ENCODE measurements around the gene GRWD1. TPM values are rescaled to one million over a fixed set of nuclear protein-coding genes. Genes with fewer than 3 reads are reported as not detected.
A peak's percentile ranks its signal among the peaks of the same experiment; 100 is the strongest.

Gene GRWD1
- total RNA-seq, 1 donor from 2014 or later: 10.6 TPM

GRCh38 chr19:48492925-48493717 lies 47.3 kb downstream of the GRWD1 start:
- DNase-seq (ENCODE audit: low spot score): peak; percentile 98
- H3K4me1 Mint-ChIP-seq: peaks cover 44% of the 10 kb centered on the region
- Histone ChIP-seq H3K4me3 (peak overlapping the region; percentile 55), H3K36me3 (no peaks in the 10 kb centered on the region), H3K27ac (no peak overlapping the region), H3K79me2 (ENCODE audit: low read depth) (no peaks in the 10 kb centered on the region), H3K9ac (no peak overlapping the region), H3K4me1 (peaks cover 14% of the 10 kb centered on the region), H3F3A (ENCODE audit: low read depth) (peaks cover 49% of the 10 kb centered on the region), H3K27me3 (peaks cover 31% of the 10 kb centered on the region), H3K9me3 (ENCODE audit: low read depth) (no peaks in the 10 kb centered on the region), H4K20me1 (ENCODE audit: low read depth) (peaks cover 17% of the 10 kb centered on the region), H2AFZ (replicated peaks) (no peak overlapping the region), H3K4me2 (peak overlapping the region; percentile 75)
- no peaks in the 10 kb centered on the region for H3K9me3 Mint-ChIP-seq
- H3K27me3 Mint-ChIP-seq (ENCODE audit: insufficient read depth, low read depth): peaks cover 18% of the 10 kb centered on the region
- peaks cover 1% of the 10 kb centered on the region for H3K36me3 Mint-ChIP-seq
- peak overlapping the region; percentile 77 for H3K4me3 Mint-ChIP-seq
- H3K27ac Mint-ChIP-seq: peak overlapping the region; percentile 72
- TF ChIP-seq EZH2phosphoT487 (IDR thresholded peaks at IDR 0.05): no peak
- TF ChIP-seq EZH2 (IDR thresholded peaks at IDR 0.05): no peak
- TF ChIP-seq CTCF (IDR thresholded peaks at IDR 0.05): no peak

- Histone ChIP-seq H3K27me3 (peaks cover 31% of the 10 kb centered on the region), H3K79me2 (ENCODE audit: low read depth) (no peaks in the 10 kb centered on the region), H3F3A (ENCODE audit: low read depth) (peaks cover 49% of the 10 kb centered on the region), H4K20me1 (ENCODE audit: low read depth) (peaks cover 17% of the 10 kb centered on the region), H3K4me3 (peak overlapping the region; percentile 55), H3K4me1 (peaks cover 14% of the 10 kb centered on the region), H3K9me3 (ENCODE audit: low read depth) (no peaks in the 10 kb centered on the region), H2AFZ (replicated peaks) (no peak overlapping the region), H3K9ac (no peak overlapping the region), H3K4me2 (peak overlapping the region; percentile 82), H3K36me3 (no peaks in the 10 kb centered on the region), H3K27ac (no peak overlapping the region)
- Mint-ChIP-seq H3K27me3 (ENCODE audit: insufficient read depth, low read depth) (peaks cover 16% of the 10 kb centered on the region), H3K36me3 (peaks cover 1% of the 10 kb centered on the region), H3K4me3 (peak overlapping the region; percentile 83), H3K9me3 (no peaks in the 10 kb centered on the region), H3K4me1 (peaks cover 44% of the 10 kb centered on the region), H3K27ac (no peak overlapping the region)
- TF ChIP-seq CTCF (IDR thresholded peaks at IDR 0.05) (no peak), EZH2 (IDR thresholded peaks at IDR 0.05) (no peak), EZH2phosphoT487 (IDR thresholded peaks at IDR 0.05) (no peak)
- DNase-seq (ENCODE audit: low spot score): no peak
These were observed 48.1 kb downstream of the GRWD1 start for GRCh38 chr19:48493718-48494401.

- H2AFZ ChIP-seq (replicated peaks): no peak overlapping the region
- H3K27ac ChIP-seq: no peak overlapping the region
- peaks cover 13% of the 10 kb centered on the region for H4K20me1 ChIP-seq (ENCODE audit: low read depth)
- TF ChIP-seq CTCF (IDR thresholded peaks at IDR 0.05) (no peak), EZH2 (IDR thresholded peaks at IDR 0.05) (no peak), EZH2phosphoT487 (IDR thresholded peaks at IDR 0.05) (no peak)
- peaks cover 25% of the 10 kb centered on the region for H3K27me3 ChIP-seq
- H3K27me3 Mint-ChIP-seq (ENCODE audit: insufficient read depth, low read depth): peaks cover 20% of the 10 kb centered on the region
- peak overlapping the region; percentile 83 for H3K4me3 Mint-ChIP-seq
- no peak for DNase-seq (ENCODE audit: low spot score)
- H3K4me3 ChIP-seq: no peak overlapping the region
- H3K4me1 Mint-ChIP-seq: peaks cover 39% of the 10 kb centered on the region
- no peaks in the 10 kb centered on the region for H3K79me2 ChIP-seq (ENCODE audit: low read depth)
- no peaks in the 10 kb centered on the region for H3K9me3 ChIP-seq (ENCODE audit: low read depth)
- H3K4me1 ChIP-seq: peaks cover 14% of the 10 kb centered on the region
- no peak overlapping the region for H3K4me2 ChIP-seq
- H3K36me3 ChIP-seq: no peaks in the 10 kb centered on the region
- no peaks in the 10 kb centered on the region for H3K9me3 Mint-ChIP-seq
- peaks cover 42% of the 10 kb centered on the region for H3F3A ChIP-seq (ENCODE audit: low read depth)
- no peak overlapping the region for H3K9ac ChIP-seq
- no peak overlapping the region for H3K27ac Mint-ChIP-seq
- peaks cover 1% of the 10 kb centered on the region for H3K36me3 Mint-ChIP-seq
These were observed 49.6 kb downstream of the GRWD1 start for GRCh38 chr19:48495396-48495795.
